ENCODE data around the gene FADS3. TPM values are rescaled to one million over a fixed set of nuclear protein-coding genes. Genes with fewer than 3 reads are reported as not detected.

Gene FADS3
- total and polyA plus RNA-seq, 2 experiments from 2014 or later = 44.4 to 73.5 TPM

GRCh38 chr11:61918251-61918937, 27.0 kb upstream of the FADS3 start:
- Histone ChIP-seq H3K27ac (ENCODE audit: low read depth) (no peak overlapping the region), H4K20me1 (replicated peaks; ENCODE audit: insufficient read depth) (no peaks in the 10 kb centered on the region), H3K4me1 (ENCODE audit: insufficient read depth) (peaks cover 14% of the 10 kb centered on the region), H3K9me2 (ENCODE audit: insufficient read depth) (no peaks in the 10 kb centered on the region), H3K36me3 (ENCODE audit: insufficient read depth) (no peaks in the 10 kb centered on the region), H3K27me3 (ENCODE audit: insufficient read depth) (peaks cover 23% of the 10 kb centered on the region), H3K4me2 (peak overlapping the region; percentile 86), H3K79me2 (replicated peaks; ENCODE audit: insufficient read depth) (no peaks in the 10 kb centered on the region), H2AFZ (no peak overlapping the region), H3K4me3 (peak overlapping the region; percentile 61; the same call in 1 of the 2 replicates), H3F3A (replicated peaks; ENCODE audit: low read depth) (peaks cover 4% of the 10 kb centered on the region; the same call in 1 of the 2 replicates)
- peaks cover 34% of the 10 kb centered on the region for H3K27me3 Mint-ChIP-seq (ENCODE audit: insufficient read depth, low read depth, poor library complexity)
- H3K4me3 Mint-ChIP-seq = peak overlapping the region; percentile 77
- ATAC-seq = no peak
- H3K9me3 Mint-ChIP-seq = no peaks in the 10 kb centered on the region; the same call in 2 of the 3 replicates
- TF ChIP-seq CTCF (conservative IDR thresholded peaks at IDR 0.05; ENCODE audit: low read depth in 2 of 2) (no peak), ZNF114 (CRISPR knock-in tag; IDR thresholded peaks at IDR 0.05) (no peak), ETS1 (IDR thresholded peaks at IDR 0.05) (no peak), JUNB (IDR thresholded peaks at IDR 0.05; ENCODE audit: unreplicated experiment) (no peak), STAT1 (IDR thresholded peaks at IDR 0.05; ENCODE audit: unreplicated experiment) (no peak), EZH2phosphoT487 (IDR thresholded peaks at IDR 0.05; ENCODE audit: unreplicated experiment) (no peak)
- DNase-seq (ENCODE audit: low spot score) = no peak
- no peaks in the 10 kb centered on the region; the same call in 2 of the 3 replicates for H3K36me3 Mint-ChIP-seq (ENCODE audit: low read depth)
- H3K27ac Mint-ChIP-seq = no peak overlapping the region
- H3K4me1 Mint-ChIP-seq = peaks cover 20% of the 10 kb centered on the region

GRCh38 chr11:61917334-61918109, 26.2 kb upstream of the FADS3 start, which contains the start of gene RAB3IL1:
Gene RAB3IL1 (minus strand): TSS chr11:61917566. CDS start chr11:61917367, 199 bp downstream.
- ATAC-seq (peak; percentile 82), DNase-seq (ENCODE audit: low spot score) (peak; percentile 81)
- Mint-ChIP-seq H3K36me3 (ENCODE audit: low read depth) (no peaks in the 10 kb centered on the region; the same call in 2 of the 3 replicates), H3K27me3 (ENCODE audit: insufficient read depth, low read depth, poor library complexity) (peaks cover 35% of the 10 kb centered on the region), H3K4me1 (peaks cover 11% of the 10 kb centered on the region; the same call in 2 of the 3 replicates), H3K9me3 (no peaks in the 10 kb centered on the region; the same call in 2 of the 3 replicates), H3K27ac (no peak within 1 kb of the TSS), H3K4me3 (peak within 1 kb of the TSS; percentile 77)
- peak within 1 kb of the TSS; percentile 86 for H3K4me2 ChIP-seq
- peak within 1 kb of the TSS; percentile 86 for H2AFZ ChIP-seq
- H3K27me3 ChIP-seq (ENCODE audit: insufficient read depth) = peaks cover 23% of the 10 kb centered on the region
- no peak for TF ChIP-seq ZNF114 (CRISPR knock-in tag; IDR thresholded peaks at IDR 0.05)
- no peak for TF ChIP-seq ETS1 (IDR thresholded peaks at IDR 0.05)
- TF ChIP-seq POLR2AphosphoS5 (IDR thresholded peaks at IDR 0.05; ENCODE audit: low read depth) = no peak
- TF ChIP-seq EZH2 (IDR thresholded peaks at IDR 0.05; ENCODE audit: low read depth, unreplicated experiment) = no peak
- TF ChIP-seq JUNB (IDR thresholded peaks at IDR 0.05; ENCODE audit: unreplicated experiment) = no peak
- TF ChIP-seq CREB1 (CRISPR knock-in tag; IDR thresholded peaks at IDR 0.05; ENCODE audit: low read depth) = no peak
- H3K4me3 ChIP-seq = peak within 1 kb of the TSS; percentile 61
- no peaks in the 10 kb centered on the region for H3K9me2 ChIP-seq (ENCODE audit: insufficient read depth)
- no peaks in the 10 kb centered on the region for H3K36me3 ChIP-seq (ENCODE audit: insufficient read depth)
- no peaks in the 10 kb centered on the region for H3K79me2 ChIP-seq (replicated peaks; ENCODE audit: insufficient read depth)
- no peaks in the 10 kb centered on the region for H3F3A ChIP-seq (replicated peaks; ENCODE audit: low read depth)
- peaks cover 5% of the 10 kb centered on the region for H3K4me1 ChIP-seq (ENCODE audit: insufficient read depth)
- no peak within 1 kb of the TSS for H3K27ac ChIP-seq (ENCODE audit: low read depth)
- no peaks in the 10 kb centered on the region for H4K20me1 ChIP-seq (replicated peaks; ENCODE audit: insufficient read depth)
